ENCODE data around the gene GGT5. TPM values are rescaled to one million over a fixed set of nuclear protein-coding genes. Genes with fewer than 3 reads are reported as not detected.
"Not testable (repeated sequence)": the region's sequence is repeated elsewhere in the genome, so short reads cannot be mapped to it uniquely, and the experiment has no call there.

Gene GGT5
- total and polyA plus RNA-seq, 9 donors = 4.6 to 34.0 (median 21.4) TPM

DNA sequence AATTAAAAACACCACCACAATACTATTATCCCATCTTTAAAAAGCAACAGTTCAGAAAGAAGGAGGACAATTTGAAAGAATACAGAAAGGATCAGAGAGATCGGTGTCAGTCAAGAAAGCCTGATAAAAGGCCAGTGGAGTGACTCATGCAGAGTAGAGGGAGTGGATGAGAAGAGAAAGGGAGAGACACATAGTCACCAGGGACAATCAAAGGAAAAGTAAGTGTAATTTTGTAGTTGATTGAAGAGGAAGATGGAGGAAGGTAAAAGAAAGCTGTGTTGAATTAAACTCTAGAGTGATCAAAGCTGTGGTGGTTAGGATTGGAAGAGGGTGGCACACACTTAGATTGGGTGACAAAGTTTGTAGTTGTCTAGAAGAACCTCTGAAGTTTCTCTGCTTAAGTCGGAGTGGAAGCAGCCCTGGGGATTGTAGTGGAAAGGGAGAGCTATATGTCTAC is 39.9 kb upstream of the GGT5 start:
- DNase-seq = no peak
- intact Hi-C loops (cut with DNase I) = no loop called here
- Histone ChIP-seq H3K36me3 (no peaks in the 10 kb centered on the region), H3K9me3 (no peaks in the 10 kb centered on the region), H3K4me3 (no peak overlapping the region), H3K27me3 (no peaks in the 10 kb centered on the region), H3K27ac (no peak overlapping the region), H3K4me1 (ENCODE audit: insufficient read depth) (peaks cover 11% of the 10 kb centered on the region)
- WGBS, 3 donors = 75 to 83% (median 77%) methylated on average over 2 of the region's 2 CpGs
- TF ChIP-seq, protein P1, sequence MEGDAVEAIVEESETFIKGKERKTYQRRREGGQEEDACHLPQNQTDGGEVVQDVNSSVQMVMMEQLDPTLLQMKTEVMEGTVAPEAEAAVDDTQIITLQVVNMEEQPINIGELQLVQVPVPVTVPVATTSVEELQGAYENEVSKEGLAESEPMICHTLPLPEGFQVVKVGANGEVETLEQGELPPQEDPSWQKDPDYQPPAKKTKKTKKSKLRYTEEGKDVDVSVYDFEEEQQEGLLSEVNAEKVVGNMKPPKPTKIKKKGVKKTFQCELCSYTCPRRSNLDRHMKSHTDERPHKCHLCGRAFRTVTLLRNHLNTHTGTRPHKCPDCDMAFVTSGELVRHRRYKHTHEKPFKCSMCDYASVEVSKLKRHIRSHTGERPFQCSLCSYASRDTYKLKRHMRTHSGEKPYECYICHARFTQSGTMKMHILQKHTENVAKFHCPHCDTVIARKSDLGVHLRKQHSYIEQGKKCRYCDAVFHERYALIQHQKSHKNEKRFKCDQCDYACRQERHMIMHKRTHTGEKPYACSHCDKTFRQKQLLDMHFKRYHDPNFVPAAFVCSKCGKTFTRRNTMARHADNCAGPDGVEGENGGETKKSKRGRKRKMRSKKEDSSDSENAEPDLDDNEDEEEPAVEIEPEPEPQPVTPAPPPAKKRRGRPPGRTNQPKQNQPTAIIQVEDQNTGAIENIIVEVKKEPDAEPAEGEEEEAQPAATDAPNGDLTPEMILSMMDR (IDR thresholded peaks at IDR 0.05) = no peak
- TF ChIP-seq POLR2A (IDR thresholded peaks at IDR 0.05) (no peak), EP300 (IDR thresholded peaks at IDR 0.05) (no peak)

GRCh38 chr22:24282401-24282800 is 37.5 kb upstream of the GGT5 start:
- H3K27ac ChIP-seq = no peak overlapping the region
- no peak overlapping the region for H3K4me3 ChIP-seq
- no peaks in the 10 kb centered on the region for H3K36me3 ChIP-seq
- no peak for DNase-seq
- intact Hi-C loops (cut with DNase I) = no loop called here
- peaks cover 8% of the 10 kb centered on the region for H3K4me1 ChIP-seq (ENCODE audit: insufficient read depth)
- 74 to 77% (median 76%) methylated on average over 2 of the region's 2 CpGs for WGBS, 3 donors
- TF ChIP-seq, protein P1 (IDR thresholded peaks at IDR 0.05) = no peak
- no peak for TF ChIP-seq EP300 (IDR thresholded peaks at IDR 0.05)
- no peaks in the 10 kb centered on the region for H3K9me3 ChIP-seq
- H3K27me3 ChIP-seq = no peaks in the 10 kb centered on the region

DNA sequence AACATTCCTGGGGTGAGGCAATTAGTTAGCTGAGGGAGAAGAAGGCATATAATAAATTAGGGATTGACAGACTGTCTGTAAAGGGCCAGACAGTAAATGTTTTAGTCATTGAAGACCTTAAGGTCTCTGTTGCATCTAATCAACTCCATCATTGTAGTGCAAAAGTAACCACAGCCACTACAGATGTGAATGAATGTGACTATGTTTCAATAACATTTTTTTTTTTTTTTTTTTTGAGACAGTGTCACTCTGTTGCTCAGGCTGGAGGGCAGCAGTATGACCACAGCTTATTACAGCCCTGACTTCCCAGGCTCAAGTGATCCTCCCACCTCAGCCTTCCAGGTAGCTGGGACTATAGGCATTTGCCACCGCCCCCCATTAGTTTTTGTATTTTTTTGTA is 35.5 kb upstream of the GGT5 start:
- H3K9me3 ChIP-seq; H3K4me1 ChIP-seq (ENCODE audit: insufficient read depth); H3K27me3 ChIP-seq; DNase-seq; H3K36me3 ChIP-seq; intact Hi-C loops (cut with DNase I); H3K27ac ChIP-seq; H3K4me3 ChIP-seq: not testable (repeated sequence)
- 85 to 94% (median 89%) methylated on average over 1 of the region's 1 CpG for WGBS, 3 donors

DNA sequence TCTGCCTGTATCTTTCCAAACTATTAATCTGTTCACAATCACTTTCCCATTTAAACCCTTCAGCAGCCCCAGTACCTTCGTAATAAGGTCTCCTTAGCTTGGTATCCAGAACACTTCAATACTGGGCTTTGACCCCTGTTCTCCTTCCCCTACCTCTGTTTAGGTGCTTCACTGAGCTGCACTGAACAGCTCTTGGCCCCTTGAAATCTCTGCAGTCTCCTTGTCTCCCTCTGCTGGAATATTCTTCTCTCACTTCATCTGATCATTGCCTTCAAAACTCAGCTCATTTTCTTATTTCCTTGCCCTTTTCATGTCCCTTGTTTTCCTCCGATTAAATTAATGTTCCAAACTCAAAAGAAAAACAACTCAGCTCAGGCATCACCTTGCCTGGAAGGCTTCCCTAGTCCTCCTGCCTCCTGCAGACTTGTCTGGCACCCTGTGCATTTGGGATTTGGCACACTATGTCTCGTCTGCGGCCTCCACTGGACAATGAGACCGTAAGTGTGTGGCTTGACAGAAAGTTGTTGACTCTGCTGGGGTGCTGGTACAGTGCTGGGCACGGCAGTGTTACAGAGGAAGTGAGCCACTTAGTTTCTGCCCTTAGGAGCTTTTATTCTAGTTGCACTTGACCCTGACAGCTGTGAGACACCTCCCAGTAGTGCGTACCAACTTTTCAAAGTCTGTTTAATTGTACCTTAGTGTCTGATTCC is 30.0 kb upstream of the GGT5 start:
- intact Hi-C loops (cut with DNase I); H3K36me3 ChIP-seq; H3K9me3 ChIP-seq; H3K4me1 ChIP-seq (ENCODE audit: insufficient read depth); H3K27me3 ChIP-seq; DNase-seq; H3K4me3 ChIP-seq; H3K27ac ChIP-seq: not testable (repeated sequence)
- WGBS, 3 donors = 60 to 72% (median 60%) methylated on average over 6 to 7 of the region's 7 CpGs

GRCh38 chr22:24273906-24274305 is 29.0 kb upstream of the GGT5 start:
- H3K4me3 ChIP-seq; intact Hi-C loops (cut with DNase I); H3K27me3 ChIP-seq; H3K4me1 ChIP-seq (ENCODE audit: insufficient read depth); DNase-seq; H3K27ac ChIP-seq; H3K9me3 ChIP-seq; H3K36me3 ChIP-seq: not testable (repeated sequence)
- WGBS, 3 donors = 68 to 78% (median 75%) methylated on average over 4 of the region's 4 CpGs

DNA sequence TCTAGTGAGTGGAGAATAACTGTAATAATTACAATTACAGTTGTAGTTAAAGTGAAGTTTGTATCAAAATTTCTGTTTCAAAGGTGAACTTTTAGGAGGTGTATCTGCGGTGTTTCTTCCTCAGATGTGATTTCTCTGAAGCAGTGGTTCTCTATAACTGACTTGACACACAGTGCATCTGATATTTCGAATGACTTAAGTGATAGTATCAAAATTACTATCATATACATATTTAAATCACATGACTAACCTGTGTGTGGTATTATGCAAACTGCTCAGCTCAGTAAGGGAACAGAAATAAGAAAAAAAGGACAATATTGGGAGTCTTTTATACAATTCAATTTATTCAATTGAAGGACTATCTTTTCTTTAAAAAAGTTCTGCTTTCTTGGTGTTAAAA is 28.1 kb upstream of the GGT5 start:
- H3K4me3 ChIP-seq; H3K4me1 ChIP-seq (ENCODE audit: insufficient read depth); H3K9me3 ChIP-seq; DNase-seq; H3K36me3 ChIP-seq; H3K27me3 ChIP-seq; H3K27ac ChIP-seq; intact Hi-C loops (cut with DNase I): not testable (repeated sequence)
- WGBS, 3 donors = 86 to 92% (median 86%) methylated on average over 2 of the region's 2 CpGs
